ENCODE data around the gene PRR12. TPM values are rescaled to one million over a fixed set of nuclear protein-coding genes. Genes with fewer than 3 reads are reported as not detected.

The PRR12 gene
- total RNA-seq, 2 experiments from 2014 or later, result 41.7 to 42.2 TPM

- Mint-ChIP-seq H3K4me1 (ENCODE audit: low read depth) (peaks cover 26% of the 10 kb centered on the region), H3K27me3 (no peaks in the 10 kb centered on the region), H3K27ac (no peak overlapping the region), H3K36me3 (ENCODE audit: low read depth) (no peaks in the 10 kb centered on the region), H3K9me3 (no peaks in the 10 kb centered on the region), H3K4me3 (no peak overlapping the region)
- no peak for ATAC-seq (ENCODE audit: poor library complexity)
- Histone ChIP-seq H3K36me3 (ENCODE audit: insufficient read depth, low read length) (peaks cover 3% of the 10 kb centered on the region), H3K27ac (ENCODE audit: low read depth in 1 of 2, low read length in 2 of 2) (no peak overlapping the region), H3K9me3 (ENCODE audit: control insufficient read depth in 1 of 2, insufficient read depth in 1 of 2, low read length in 2 of 2) (no peaks in the 10 kb centered on the region), H3K4me3 (ENCODE audit: low read length) (no peak overlapping the region), H3K4me1 (ENCODE audit: insufficient read depth, low read length) (peaks cover 22% of the 10 kb centered on the region), H3K27me3 (ENCODE audit: control insufficient read depth in 1 of 2, insufficient read depth in 2 of 2, low read length in 2 of 2) (no peaks in the 10 kb centered on the region)
- ChIA-PET POLR2A (no interaction called here), CTCF (no interaction called here)
- TF ChIP-seq CTCF (IDR thresholded peaks at IDR 0.05), result no peak
- no peak for DNase-seq
- intact Hi-C loops (cut with DNase I, micrococcal nuclease), result loop anchor here in 1 of 2 experiments (10.0 kb wide), 1 partner anchor 148 kb away; no protein-coding TSS in a partner anchor
Observed at GRCh38 chr19:49542446-49542845, 48.5 kb upstream of the PRR12 start.

GRCh38 chr19:49543032-49543431, 48.0 kb upstream of the PRR12 start:
- Histone ChIP-seq H3K27me3 (ENCODE audit: control insufficient read depth in 1 of 2, insufficient read depth in 2 of 2, low read length in 2 of 2) (no peaks in the 10 kb centered on the region), H3K27ac (ENCODE audit: low read depth in 1 of 2, low read length in 2 of 2) (no peak overlapping the region), H3K4me3 (ENCODE audit: low read length) (no peak overlapping the region), H3K4me1 (ENCODE audit: insufficient read depth, low read length) (peaks cover 25% of the 10 kb centered on the region), H3K36me3 (ENCODE audit: insufficient read depth, low read length) (peaks cover 3% of the 10 kb centered on the region), H3K9me3 (ENCODE audit: control insufficient read depth in 1 of 2, insufficient read depth in 1 of 2, low read length in 2 of 2) (no peaks in the 10 kb centered on the region)
- ChIA-PET CTCF (no interaction called here), POLR2A (no interaction called here)
- no peak overlapping the region for H3K4me3 Mint-ChIP-seq
- ATAC-seq (ENCODE audit: poor library complexity) (no peak), DNase-seq (no peak)
- TF ChIP-seq CTCF (IDR thresholded peaks at IDR 0.05), result no peak
- intact Hi-C loops (cut with DNase I, micrococcal nuclease), result loop anchor here in 1 of 2 experiments (10.0 kb wide), 1 partner anchor 148 kb away; no protein-coding TSS in a partner anchor
- H3K27ac Mint-ChIP-seq, result no peak overlapping the region
- no peaks in the 10 kb centered on the region for H3K9me3 Mint-ChIP-seq
- peaks cover 27% of the 10 kb centered on the region for H3K4me1 Mint-ChIP-seq (ENCODE audit: low read depth)
- H3K36me3 Mint-ChIP-seq (ENCODE audit: low read depth), result no peaks in the 10 kb centered on the region
- no peaks in the 10 kb centered on the region for H3K27me3 Mint-ChIP-seq

GRCh38 chr19:49544154-49544553, 46.8 kb upstream of the PRR12 start:
- H3K4me3 ChIP-seq (ENCODE audit: low read length), result no peak overlapping the region
- Mint-ChIP-seq H3K4me1 (ENCODE audit: low read depth) (peaks cover 36% of the 10 kb centered on the region), H3K27ac (peak overlapping the region; percentile 55), H3K9me3 (no peaks in the 10 kb centered on the region), H3K27me3 (no peaks in the 10 kb centered on the region), H3K36me3 (ENCODE audit: low read depth) (no peaks in the 10 kb centered on the region), H3K4me3 (peak overlapping the region; percentile 56)
- TF ChIP-seq CTCF (IDR thresholded peaks at IDR 0.05), result no peak
- H3K4me1 ChIP-seq (ENCODE audit: insufficient read depth, low read length), result peaks cover 37% of the 10 kb centered on the region
- ATAC-seq (ENCODE audit: poor library complexity), result no peak
- no peaks in the 10 kb centered on the region for H3K9me3 ChIP-seq (ENCODE audit: control insufficient read depth in 1 of 2, insufficient read depth in 1 of 2, low read length in 2 of 2)
- intact Hi-C loops (cut with DNase I, micrococcal nuclease), result loop anchor here in 1 of 2 experiments (10.0 kb wide), 1 partner anchor 149 kb away; no protein-coding TSS in a partner anchor
- DNase-seq, result no peak
- ChIA-PET POLR2A (interaction anchor here (1.3 kb wide), 1 partner anchor 27 kb away, joined by 3 read pairs; no protein-coding TSS in a partner anchor), CTCF (interaction anchor here (2.0 kb wide), 1 partner anchor 37 kb away, joined by 5 read pairs; no protein-coding TSS in a partner anchor)
- H3K27ac ChIP-seq (ENCODE audit: low read depth in 1 of 2, low read length in 2 of 2), result no peak overlapping the region
- no peaks in the 10 kb centered on the region for H3K27me3 ChIP-seq (ENCODE audit: control insufficient read depth in 1 of 2, insufficient read depth in 2 of 2, low read length in 2 of 2)
- H3K36me3 ChIP-seq (ENCODE audit: insufficient read depth, low read length), result no peaks in the 10 kb centered on the region
